Measurements from ENCODE around the gene LIPJ.

LIPJ gene

DNA sequence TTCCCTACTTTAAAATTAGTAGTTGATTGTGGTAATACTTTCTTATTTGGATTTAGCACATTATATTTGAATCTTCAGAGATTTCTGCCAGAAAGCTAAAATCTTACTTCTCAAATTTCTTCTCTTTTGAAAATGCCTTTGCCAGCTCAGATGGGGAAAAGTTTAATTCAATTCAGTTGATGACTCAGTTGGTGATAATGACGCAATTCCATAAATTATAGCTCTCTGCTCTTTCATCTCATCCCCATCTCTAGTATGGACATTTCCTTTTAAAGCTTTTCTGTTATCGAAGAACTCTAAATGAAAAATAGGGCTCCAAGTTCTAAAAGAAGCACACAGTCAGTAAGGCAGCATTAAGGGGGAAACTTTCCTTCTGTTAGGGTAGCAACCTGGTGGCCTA is 28.9 kb upstream of the LIPJ start:
- H3K36me3 Mint-ChIP-seq (ENCODE audit: insufficient read depth): no peaks in the 10 kb centered on the region
- peak overlapping the region in 1 of 2 donors; percentile 13 for H3K27ac Mint-ChIP-seq
- DNase-seq: no peak
- H3K4me1 Mint-ChIP-seq (ENCODE audit: low read depth in 2 of 2): peaks cover 10 to 11% of the 10 kb centered on the region in 2 donors
- no peaks in the 10 kb centered on the region for H3K9me3 Mint-ChIP-seq
- no peak overlapping the region for H3K4me3 Mint-ChIP-seq
- no peak for ATAC-seq (replicated peaks)
- H3K27me3 Mint-ChIP-seq: no peaks in the 10 kb centered on the region

DNA sequence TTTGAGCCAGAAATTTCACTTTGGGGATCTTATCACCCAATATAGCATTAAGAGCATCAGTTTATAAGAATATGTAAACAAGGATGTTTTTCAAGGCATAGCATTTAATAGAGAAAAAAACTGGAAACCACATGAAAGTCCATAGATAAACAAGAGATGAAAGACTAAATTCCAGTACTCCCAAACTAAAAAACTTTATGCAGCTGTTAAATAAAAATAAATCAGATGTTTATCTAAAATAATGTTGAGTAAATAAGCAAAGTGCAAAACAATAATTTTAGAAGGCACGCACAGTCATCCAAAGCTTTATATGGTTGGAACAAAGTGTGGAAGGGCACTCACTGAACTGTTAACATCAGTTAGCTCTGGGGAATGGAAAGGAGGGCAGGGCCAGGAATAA is 24.4 kb upstream of the LIPJ start:
- Mint-ChIP-seq H3K27me3 (no peaks in the 10 kb centered on the region), H3K4me1 (ENCODE audit: low read depth in 2 of 2) (peaks cover 10 to 11% of the 10 kb centered on the region in 2 donors), H3K36me3 (ENCODE audit: insufficient read depth) (no peaks in the 10 kb centered on the region), H3K9me3 (no peaks in the 10 kb centered on the region), H3K4me3 (no peak overlapping the region), H3K27ac (no peak overlapping the region)
- DNase-seq (no peak), ATAC-seq (replicated peaks) (no peak)

DNA sequence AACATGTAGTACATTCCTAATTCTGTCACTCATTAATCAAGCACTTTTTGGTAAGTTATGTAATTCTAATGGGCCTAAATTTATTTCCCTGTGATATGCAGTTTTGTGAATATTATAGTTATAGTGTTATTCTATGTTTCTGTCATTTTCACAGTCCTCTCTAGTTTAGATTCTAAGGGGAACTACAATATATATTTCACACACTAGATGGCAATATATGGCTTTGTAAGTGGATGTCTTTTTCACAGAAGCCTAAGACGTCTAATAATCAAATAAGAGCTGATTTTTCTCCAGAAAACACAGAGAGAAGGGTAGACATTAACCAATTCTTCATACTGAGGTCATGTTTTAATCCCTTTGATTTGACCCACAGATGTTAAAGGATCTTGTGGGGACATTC is 21.5 kb upstream of the LIPJ start:
- Mint-ChIP-seq H3K36me3 (ENCODE audit: insufficient read depth) (no peaks in the 10 kb centered on the region), H3K27me3 (no peaks in the 10 kb centered on the region), H3K4me1 (ENCODE audit: low read depth in 2 of 2) (peaks cover 6% of the 10 kb centered on the region in 2 donors), H3K9me3 (no peaks in the 10 kb centered on the region), H3K4me3 (no peak overlapping the region), H3K27ac (no peak overlapping the region)
- ATAC-seq (replicated peaks) (peak; percentile 42), DNase-seq (no peak)

DNA sequence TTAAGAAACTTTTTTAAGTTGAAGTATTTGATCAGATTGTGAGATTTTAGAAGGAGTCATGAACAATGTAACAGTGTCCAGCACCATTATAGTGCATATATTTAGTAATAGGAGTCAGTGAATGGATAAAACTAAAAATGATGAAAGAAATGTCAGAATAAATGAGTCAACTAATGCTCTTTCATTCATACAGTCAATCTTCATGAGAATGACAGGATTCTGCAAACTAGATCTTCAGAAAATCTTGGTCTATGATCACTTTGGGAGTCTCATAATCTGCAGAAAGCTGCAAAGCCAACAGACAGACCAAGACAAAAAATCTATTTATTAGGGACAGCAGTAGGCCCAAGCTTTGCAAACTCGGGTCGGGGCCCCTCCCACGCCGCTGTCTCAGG is 4.2 kb upstream of the LIPJ start:
- H3K9me3 Mint-ChIP-seq: peaks cover 0 to 4% of the 10 kb centered on the region in 2 donors
- ATAC-seq (replicated peaks): no peak
- H3K36me3 Mint-ChIP-seq (ENCODE audit: insufficient read depth): peaks cover 10% of the 10 kb centered on the region
- peaks cover 11 to 14% of the 10 kb centered on the region in 2 donors for H3K4me1 Mint-ChIP-seq (ENCODE audit: low read depth in 2 of 2)
- peaks cover 0 to 9% of the 10 kb centered on the region in 2 donors for H3K27me3 Mint-ChIP-seq
- DNase-seq: no peak
- peak overlapping the region; percentile 91 to 95 for H3K4me3 Mint-ChIP-seq
- peak overlapping the region; percentile 93 to 95 for H3K27ac Mint-ChIP-seq

DNA sequence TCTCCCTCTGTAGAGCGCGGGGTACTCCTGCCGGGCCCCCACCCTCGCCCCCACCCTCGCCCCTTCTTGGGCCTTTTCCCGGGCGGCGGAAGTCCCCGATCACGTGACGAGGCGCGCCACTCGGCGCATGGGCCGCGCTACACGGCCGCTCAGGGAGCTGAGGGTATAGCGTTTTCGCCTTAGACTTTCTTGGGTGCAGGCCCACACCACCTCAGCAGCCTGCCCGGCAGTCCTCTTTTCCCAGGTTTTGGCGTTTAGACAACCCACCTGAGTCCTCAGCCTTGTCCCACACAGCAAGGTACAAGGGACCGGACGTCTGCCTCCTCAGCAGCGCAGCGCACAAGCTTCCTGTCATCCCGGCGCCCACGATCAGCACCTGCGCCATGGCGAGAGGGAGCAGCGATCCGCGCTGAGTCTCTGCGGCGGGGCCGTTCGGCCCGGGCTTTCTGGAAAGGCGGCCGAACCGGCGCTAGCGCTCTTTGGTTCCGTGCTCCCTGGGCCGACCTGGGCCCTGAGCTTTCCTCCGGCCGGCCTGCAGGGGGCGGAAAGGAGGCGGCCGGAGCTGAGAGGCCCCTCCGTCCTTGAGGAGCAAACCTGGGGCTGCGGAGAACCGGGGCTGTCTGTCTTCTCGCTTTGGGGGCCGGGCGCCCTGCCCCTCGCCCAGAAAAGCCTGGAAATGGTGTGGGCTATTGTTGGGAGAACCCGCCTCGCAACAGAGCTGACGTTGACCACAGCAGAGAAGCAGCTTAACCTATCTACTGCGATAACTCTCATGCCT is 3.6 kb upstream of the LIPJ start, which contains the start of gene RNLS:
TSS of gene RNLS (minus strand) at position 513 of the 778 bp plus-strand sequence.
- ATAC-seq (replicated peaks) (peak; percentile 88), DNase-seq (peak; percentile 46 to 54 (median 51))
- peaks cover 0 to 9% of the 10 kb centered on the region in 2 donors for H3K27me3 Mint-ChIP-seq

DNA sequence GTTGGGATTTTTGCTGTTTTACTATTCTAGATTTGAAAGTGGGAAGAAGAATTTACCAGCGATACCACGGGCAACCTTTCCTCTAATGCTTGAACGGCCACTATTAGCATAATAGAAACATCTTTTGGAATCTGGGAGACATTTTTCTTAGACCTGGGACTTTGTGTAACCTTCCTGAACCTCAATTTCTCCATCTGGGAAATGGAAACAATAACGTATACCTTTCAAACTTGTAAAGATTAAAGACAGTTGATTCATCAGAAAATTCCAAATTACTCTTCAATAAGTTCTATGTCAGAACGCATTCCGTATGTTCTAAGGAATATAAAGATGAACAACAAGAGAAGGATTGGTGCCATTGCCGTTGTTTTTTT is 3.0 kb upstream of the LIPJ start:
- ATAC-seq (replicated peaks) (no peak), DNase-seq (no peak)
- Mint-ChIP-seq H3K36me3 (ENCODE audit: insufficient read depth) (peaks cover 10% of the 10 kb centered on the region), H3K4me1 (ENCODE audit: low read depth in 2 of 2) (peaks cover 11 to 14% of the 10 kb centered on the region in 2 donors), H3K27me3 (peaks cover 0 to 9% of the 10 kb centered on the region in 2 donors), H3K27ac (peak overlapping the region; percentile 93 to 95), H3K4me3 (peak overlapping the region; percentile 91 to 95), H3K9me3 (peaks cover 0 to 4% of the 10 kb centered on the region in 2 donors)

More for the DNA sequence above, 3.6 kb upstream of the LIPJ start, which contains the start of gene RNLS:
- Mint-ChIP-seq H3K9me3 (peaks cover 0 to 4% of the 10 kb centered on the region in 2 donors), H3K27ac (peak within 1 kb of the TSS; percentile 93 to 95), H3K4me3 (peak within 1 kb of the TSS; percentile 91 to 95), H3K4me1 (ENCODE audit: low read depth in 2 of 2) (peaks cover 11 to 14% of the 10 kb centered on the region in 2 donors), H3K36me3 (ENCODE audit: insufficient read depth) (peaks cover 10% of the 10 kb centered on the region)

DNA sequence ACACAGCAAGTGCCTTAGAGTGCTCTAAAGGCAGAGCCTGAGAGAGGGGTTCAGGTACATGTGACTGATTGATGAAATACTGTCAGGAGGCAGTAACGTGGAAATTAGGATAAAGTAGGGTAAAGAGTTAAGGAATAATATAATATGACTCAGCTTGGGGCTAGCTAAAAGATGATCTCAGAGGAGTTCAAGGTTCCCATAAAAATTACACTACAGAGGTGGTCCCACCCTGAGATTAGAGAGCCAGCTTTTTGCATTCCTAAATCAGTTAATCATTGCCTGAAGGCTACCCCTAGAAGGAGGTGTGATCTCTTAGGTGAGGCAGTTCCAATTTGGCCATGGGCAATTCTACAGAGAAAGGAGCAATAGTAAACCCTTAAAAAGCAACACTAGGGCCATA is 5.8 kb downstream of the LIPJ start:
- no peak overlapping the region for H3K4me3 Mint-ChIP-seq
- no peaks in the 10 kb centered on the region for H3K36me3 Mint-ChIP-seq (ENCODE audit: insufficient read depth)
- ATAC-seq (replicated peaks) (no peak), DNase-seq (no peak)
- no peaks in the 10 kb centered on the region for H3K9me3 Mint-ChIP-seq
- no peaks in the 10 kb centered on the region for H3K4me1 Mint-ChIP-seq (ENCODE audit: low read depth in 2 of 2)
- no peaks in the 10 kb centered on the region for H3K27me3 Mint-ChIP-seq
- H3K27ac Mint-ChIP-seq: no peak overlapping the region

DNA sequence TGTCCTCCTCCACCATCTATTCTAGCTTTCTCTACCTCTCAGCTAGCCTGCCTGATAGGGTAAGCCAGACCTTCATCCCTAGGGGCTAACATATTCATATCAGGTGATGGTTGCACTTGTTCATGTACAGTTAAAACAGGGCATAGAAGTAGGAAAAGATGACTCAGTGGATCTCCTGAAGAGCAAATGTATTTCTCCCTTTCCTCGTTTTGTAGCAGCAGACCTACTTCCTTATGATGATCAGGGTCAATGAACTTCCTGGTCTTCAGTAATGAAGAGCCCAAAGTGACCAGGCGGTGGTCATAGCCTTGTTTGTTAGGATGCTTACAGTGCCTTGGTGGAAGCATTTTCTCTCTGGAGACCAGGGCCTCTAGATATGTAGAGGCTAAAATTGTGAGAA is 6.3 kb downstream of the LIPJ start:
- no peaks in the 10 kb centered on the region for H3K27me3 Mint-ChIP-seq
- no peak for ATAC-seq (replicated peaks)
- no peak overlapping the region for H3K27ac Mint-ChIP-seq
- no peak overlapping the region for H3K4me3 Mint-ChIP-seq
- H3K36me3 Mint-ChIP-seq (ENCODE audit: insufficient read depth): no peaks in the 10 kb centered on the region
- no peaks in the 10 kb centered on the region for H3K9me3 Mint-ChIP-seq
- DNase-seq: no peak
- H3K4me1 Mint-ChIP-seq (ENCODE audit: low read depth in 2 of 2): no peaks in the 10 kb centered on the region

DNA sequence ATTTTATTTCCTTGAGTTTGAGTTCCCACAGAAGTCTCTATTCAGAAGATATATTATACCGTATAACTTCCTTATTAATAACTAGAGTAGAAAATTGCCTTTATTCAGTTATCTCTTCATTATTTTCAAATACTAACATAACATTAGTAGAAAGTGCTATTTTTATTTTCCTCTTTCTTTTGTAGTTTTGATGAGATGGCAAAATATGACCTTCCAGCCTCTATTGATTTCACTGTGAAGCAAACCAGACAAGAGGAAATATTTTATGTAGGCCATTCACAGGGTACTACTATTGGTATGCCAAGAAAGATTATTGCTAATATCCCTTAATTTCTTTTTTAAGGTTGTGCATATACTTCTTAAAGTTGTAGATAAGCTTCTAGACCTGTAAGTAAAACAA is 7.9 kb downstream of the LIPJ start:
- H3K27me3 Mint-ChIP-seq: no peaks in the 10 kb centered on the region
- H3K4me3 Mint-ChIP-seq: no peak overlapping the region
- DNase-seq (no peak), ATAC-seq (replicated peaks) (no peak)
- no peak overlapping the region for H3K27ac Mint-ChIP-seq
- H3K36me3 Mint-ChIP-seq (ENCODE audit: insufficient read depth): no peaks in the 10 kb centered on the region
- no peaks in the 10 kb centered on the region for H3K4me1 Mint-ChIP-seq (ENCODE audit: low read depth in 2 of 2)
- H3K9me3 Mint-ChIP-seq: no peaks in the 10 kb centered on the region

DNA sequence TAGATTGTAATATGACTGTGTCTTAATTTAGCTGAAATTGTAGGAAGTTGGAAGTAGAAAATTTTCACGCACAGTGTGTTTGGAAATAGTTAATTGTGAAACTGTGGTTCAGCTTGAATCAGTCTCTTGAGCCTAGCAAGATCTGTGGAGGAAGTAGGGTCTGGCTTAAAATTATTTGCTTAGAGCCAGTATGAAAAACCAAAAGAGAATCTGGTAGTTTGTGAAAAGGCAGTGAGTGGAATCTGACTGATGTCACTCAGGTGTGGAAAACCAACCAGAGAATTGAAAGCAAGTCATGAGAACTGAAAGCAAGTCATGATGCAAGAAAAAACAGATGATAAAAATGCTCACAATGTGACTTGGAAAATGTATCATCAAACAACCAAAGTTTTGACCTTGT is 11.5 kb downstream of the LIPJ start:
- H3K27ac Mint-ChIP-seq: no peak overlapping the region
- H3K4me3 Mint-ChIP-seq: no peak overlapping the region
- DNase-seq: no peak

DNA sequence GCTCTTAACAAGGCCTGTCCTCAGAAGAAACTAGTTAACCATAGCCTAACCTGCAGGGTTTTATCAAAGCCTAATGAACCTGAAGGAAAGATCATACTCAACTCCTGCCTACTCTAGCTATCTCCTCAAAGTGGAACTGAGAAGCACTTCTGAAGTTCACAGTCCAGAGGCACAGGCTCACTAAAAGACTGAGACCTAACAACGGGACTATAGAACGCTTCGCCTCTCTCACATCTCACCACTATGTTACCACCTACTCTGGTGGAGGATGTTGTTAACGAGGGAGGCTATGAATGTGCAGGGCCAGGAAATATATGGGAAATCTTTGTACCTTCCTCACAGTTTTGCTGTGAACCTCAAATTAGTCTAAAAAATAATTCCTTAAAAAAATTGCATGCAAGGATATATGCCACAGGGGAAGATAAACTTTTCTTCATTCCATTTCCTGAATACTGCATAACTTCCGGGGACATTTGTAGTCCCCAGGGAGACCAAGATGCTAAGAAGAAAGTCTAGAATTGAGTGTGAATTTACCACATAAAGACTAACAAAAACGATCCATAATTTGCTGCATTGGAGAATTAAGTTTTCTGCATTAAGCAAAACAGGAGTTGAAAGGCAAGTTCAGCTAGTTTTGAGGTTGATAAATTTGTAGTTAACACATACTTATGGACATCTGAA is 21.6 kb downstream of the LIPJ start:
- ATAC-seq (replicated peaks) (no peak), DNase-seq (no peak)
- H3K36me3 Mint-ChIP-seq (ENCODE audit: insufficient read depth): no peaks in the 10 kb centered on the region
- no peak overlapping the region for H3K27ac Mint-ChIP-seq
- H3K9me3 Mint-ChIP-seq: no peaks in the 10 kb centered on the region
- no peaks in the 10 kb centered on the region for H3K4me1 Mint-ChIP-seq (ENCODE audit: low read depth in 2 of 2)
- no peak overlapping the region for H3K4me3 Mint-ChIP-seq
- H3K27me3 Mint-ChIP-seq: peaks cover 0 to 13% of the 10 kb centered on the region in 2 donors

More for the DNA sequence above, 11.5 kb downstream of the LIPJ start:
- no peaks in the 10 kb centered on the region for H3K4me1 Mint-ChIP-seq (ENCODE audit: low read depth in 2 of 2)
- no peaks in the 10 kb centered on the region for H3K36me3 Mint-ChIP-seq (ENCODE audit: insufficient read depth)
- H3K27me3 Mint-ChIP-seq: no peaks in the 10 kb centered on the region
- no peaks in the 10 kb centered on the region for H3K9me3 Mint-ChIP-seq
- no peak for ATAC-seq (replicated peaks)

DNA sequence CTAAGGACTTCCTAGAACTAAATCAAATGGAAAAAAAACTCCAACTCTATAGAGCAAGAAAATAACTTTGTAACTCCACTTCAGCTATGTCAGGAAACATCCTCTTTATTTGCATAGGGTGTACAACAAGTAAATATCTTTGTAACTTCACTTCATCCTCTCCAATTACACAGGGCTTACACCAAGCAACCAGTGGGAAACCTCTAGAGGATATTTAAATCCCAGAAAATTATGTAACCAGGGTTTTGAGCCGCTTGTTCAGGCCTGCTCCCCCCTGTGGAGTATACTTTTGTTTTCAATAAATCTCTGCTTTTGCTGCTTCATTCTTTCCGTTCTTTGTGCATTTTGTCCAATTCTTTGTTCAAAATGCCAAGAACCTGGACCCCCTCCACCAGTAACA is 22.2 kb downstream of the LIPJ start:
- ATAC-seq (replicated peaks): no peak
- Mint-ChIP-seq H3K4me3 (no peak overlapping the region), H3K9me3 (no peaks in the 10 kb centered on the region), H3K27me3 (peaks cover 0 to 13% of the 10 kb centered on the region in 2 donors), H3K4me1 (ENCODE audit: low read depth in 2 of 2) (no peaks in the 10 kb centered on the region), H3K27ac (no peak overlapping the region), H3K36me3 (ENCODE audit: insufficient read depth) (no peaks in the 10 kb centered on the region)
- DNase-seq: no peak

DNA sequence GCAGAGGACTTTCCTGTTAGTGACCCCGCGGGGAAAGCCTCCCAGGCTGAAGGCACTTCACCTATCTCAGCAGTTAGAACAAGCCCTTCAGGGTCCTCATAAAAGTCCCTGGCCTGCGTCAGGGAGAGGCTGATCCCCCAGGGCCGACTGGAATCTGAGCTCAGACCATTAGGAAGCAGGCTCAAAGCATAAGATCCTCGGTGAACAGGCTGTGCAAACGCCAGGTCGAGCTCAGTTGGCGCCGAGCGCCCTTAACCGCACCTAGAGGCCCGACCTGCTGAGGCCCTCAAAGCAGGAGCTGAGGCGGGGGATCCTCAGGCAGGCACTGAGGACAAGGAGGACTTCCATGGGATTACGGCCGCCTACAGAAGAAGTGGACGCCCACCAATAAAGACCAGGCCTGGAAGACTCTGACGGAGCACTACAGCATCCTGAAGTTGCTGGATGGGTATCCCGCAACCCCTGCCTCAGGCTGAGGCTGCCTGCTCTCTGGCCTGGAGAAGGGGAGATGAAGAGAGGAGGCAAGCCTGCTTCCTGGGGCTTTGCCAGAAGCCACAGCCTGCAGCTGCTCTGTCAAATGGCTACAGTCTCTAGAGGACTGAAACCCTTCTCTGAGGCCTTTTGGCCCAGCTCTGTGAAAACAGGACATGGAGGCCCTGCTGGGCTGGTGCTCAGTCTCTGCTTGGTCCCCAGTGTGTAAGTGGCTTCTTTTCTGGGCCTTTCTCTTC is 29.9 kb downstream of the LIPJ start:
- no peak for ATAC-seq (replicated peaks)
- no peak overlapping the region for H3K27ac Mint-ChIP-seq

More for the DNA sequence above, 29.9 kb downstream of the LIPJ start:
- Mint-ChIP-seq H3K27me3 (no peaks in the 10 kb centered on the region), H3K36me3 (ENCODE audit: insufficient read depth) (no peaks in the 10 kb centered on the region), H3K4me1 (ENCODE audit: low read depth in 2 of 2) (no peaks in the 10 kb centered on the region), H3K9me3 (no peaks in the 10 kb centered on the region), H3K4me3 (no peak overlapping the region)
- no peak for DNase-seq
